ENCODE measurements around the gene FNIP2.
"Not testable (repeated sequence)": the region's sequence is repeated elsewhere in the genome, so short reads cannot be mapped to it uniquely, and the experiment has no call there.

FNIP2 gene

GRCh38 chr4:158793430-158793829, 24.6 kb downstream of the FNIP2 start:
- not testable (repeated sequence) for DNase-seq

GRCh38 chr4:158796370-158797140, 27.7 kb downstream of the FNIP2 start:
- peak; percentile 75 for DNase-seq

- no peak for DNase-seq
Measured at GRCh38 chr4:158798062-158798461, 29.2 kb downstream of the FNIP2 start.

GRCh38 chr4:158799013-158799770, 30.4 kb downstream of the FNIP2 start:
- DNase-seq = no peak

- DNase-seq = no peak
Measured at GRCh38 chr4:158799856-158800255, 31.0 kb downstream of the FNIP2 start.

GRCh38 chr4:158801066-158801465, 32.2 kb downstream of the FNIP2 start:
- no peak for DNase-seq

- DNase-seq = no peak
Measured at GRCh38 chr4:158801677-158802076, 32.9 kb downstream of the FNIP2 start.

- DNase-seq = no peak
Measured at GRCh38 chr4:158802914-158803313, 34.1 kb downstream of the FNIP2 start.

GRCh38 chr4:158805635-158806471, 37.0 kb downstream of the FNIP2 start:
- DNase-seq = no peak

- no peak for DNase-seq
Measured at GRCh38 chr4:158807691-158808090, 38.9 kb downstream of the FNIP2 start.

- DNase-seq = no peak
Measured at GRCh38 chr4:158808399-158808798, 39.6 kb downstream of the FNIP2 start.

GRCh38 chr4:158809208-158809607, 40.4 kb downstream of the FNIP2 start:
- DNase-seq = not testable (repeated sequence)

GRCh38 chr4:158809611-158810486, 41.0 kb downstream of the FNIP2 start:
- peak; percentile 59 for DNase-seq

GRCh38 chr4:158810487-158811215, 41.8 kb downstream of the FNIP2 start:
- DNase-seq = peak; percentile 85

- DNase-seq = no peak
Measured at GRCh38 chr4:158811216-158811540, 42.4 kb downstream of the FNIP2 start.

GRCh38 chr4:158811704-158812103, 42.9 kb downstream of the FNIP2 start:
- DNase-seq = no peak

GRCh38 chr4:158812133-158812532, 43.3 kb downstream of the FNIP2 start:
- no peak for DNase-seq

- no peak for DNase-seq
Measured at GRCh38 chr4:158812543-158812942, 43.7 kb downstream of the FNIP2 start.

- no peak for DNase-seq
Measured at GRCh38 chr4:158813113-158813512, 44.3 kb downstream of the FNIP2 start.

- no peak for DNase-seq
Measured at GRCh38 chr4:158814207-158814606, 45.4 kb downstream of the FNIP2 start.

GRCh38 chr4:158814636-158815330, 46.0 kb downstream of the FNIP2 start:
- DNase-seq = no peak
